Measurements from ENCODE around the gene COL6A1. TPM values are rescaled to one million over a fixed set of nuclear protein-coding genes. Genes with fewer than 3 reads are reported as not detected.

The COL6A1 gene
- total RNA-seq, 1 experiment from 2014 or later: 221 TPM

DNA sequence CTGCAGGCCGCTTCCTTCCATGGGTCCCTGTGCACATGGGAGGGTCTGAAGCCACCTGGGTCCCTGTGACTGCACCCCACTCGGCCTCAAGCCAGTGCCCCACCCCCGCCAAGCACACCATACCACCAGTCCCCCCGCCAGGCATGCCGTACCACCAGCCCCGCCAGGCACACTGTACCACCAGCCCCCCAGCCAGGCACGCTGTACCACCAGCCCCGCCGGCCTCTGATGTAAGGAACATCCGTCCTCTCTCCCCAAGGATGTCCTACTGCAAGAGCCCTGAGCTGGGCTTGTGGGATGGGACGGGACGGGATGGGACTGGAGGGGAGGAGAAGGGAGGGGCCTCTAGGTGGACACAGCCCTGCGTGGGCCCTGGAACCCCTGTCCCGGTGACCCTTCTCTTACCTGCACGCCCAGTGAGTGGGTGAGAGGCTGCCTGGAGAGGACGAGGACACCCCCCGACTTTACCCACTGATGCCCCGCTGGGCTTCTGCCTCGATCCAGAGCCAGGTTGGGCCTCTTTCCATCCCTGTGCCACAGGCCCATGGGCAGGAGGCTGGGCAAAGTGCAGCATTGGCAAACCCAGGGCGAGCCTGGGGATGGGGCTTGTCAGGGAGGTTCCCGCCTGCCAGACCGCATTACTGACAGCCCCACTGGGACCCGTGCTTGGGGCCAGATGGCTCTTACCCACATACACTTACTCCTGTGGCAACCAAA lies 40.8 kb upstream of the COL6A1 start:
- Mint-ChIP-seq H3K27me3 (ENCODE audit: low read depth) (peaks cover 23% of the 10 kb centered on the region), H3K9me3 (peaks cover 19% of the 10 kb centered on the region), H3K27ac (no peak overlapping the region), H3K4me1 (no peaks in the 10 kb centered on the region), H3K4me3 (no peak overlapping the region), H3K36me3 (peaks cover 11% of the 10 kb centered on the region)
- ChIA-PET POLR2A (no interaction called here), CTCF (no interaction called here)
- ATAC-seq (no peak), DNase-seq (ENCODE audit: low spot score) (no peak)
- no peak for TF ChIP-seq NR2C2 (CRISPR knock-in tag; IDR thresholded peaks at IDR 0.05)
- TF ChIP-seq, protein P1, sequence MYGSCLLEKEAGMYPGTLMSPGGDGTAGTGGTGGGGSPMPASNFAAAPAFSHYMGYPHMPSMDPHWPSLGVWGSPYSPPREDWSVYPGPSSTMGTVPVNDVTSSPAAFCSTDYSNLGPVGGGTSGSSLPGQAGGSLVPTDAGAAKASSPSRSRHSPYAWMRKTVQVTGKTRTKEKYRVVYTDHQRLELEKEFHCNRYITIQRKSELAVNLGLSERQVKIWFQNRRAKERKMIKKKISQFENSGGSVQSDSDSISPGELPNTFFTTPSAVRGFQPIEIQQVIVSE (CRISPR knock-in tag; IDR thresholded peaks at IDR 0.05; ENCODE audit: borderline replicate concordance): no peak
- no peak for TF ChIP-seq CREM (CRISPR knock-in tag; IDR thresholded peaks at IDR 0.05)
- TF ChIP-seq FOXK1 (CRISPR knock-in tag; IDR thresholded peaks at IDR 0.05): no peak
- TF ChIP-seq ZNF317 (CRISPR knock-in tag; IDR thresholded peaks at IDR 0.05; ENCODE audit: borderline replicate concordance, low read depth): no peak
- TF ChIP-seq, protein P2, sequence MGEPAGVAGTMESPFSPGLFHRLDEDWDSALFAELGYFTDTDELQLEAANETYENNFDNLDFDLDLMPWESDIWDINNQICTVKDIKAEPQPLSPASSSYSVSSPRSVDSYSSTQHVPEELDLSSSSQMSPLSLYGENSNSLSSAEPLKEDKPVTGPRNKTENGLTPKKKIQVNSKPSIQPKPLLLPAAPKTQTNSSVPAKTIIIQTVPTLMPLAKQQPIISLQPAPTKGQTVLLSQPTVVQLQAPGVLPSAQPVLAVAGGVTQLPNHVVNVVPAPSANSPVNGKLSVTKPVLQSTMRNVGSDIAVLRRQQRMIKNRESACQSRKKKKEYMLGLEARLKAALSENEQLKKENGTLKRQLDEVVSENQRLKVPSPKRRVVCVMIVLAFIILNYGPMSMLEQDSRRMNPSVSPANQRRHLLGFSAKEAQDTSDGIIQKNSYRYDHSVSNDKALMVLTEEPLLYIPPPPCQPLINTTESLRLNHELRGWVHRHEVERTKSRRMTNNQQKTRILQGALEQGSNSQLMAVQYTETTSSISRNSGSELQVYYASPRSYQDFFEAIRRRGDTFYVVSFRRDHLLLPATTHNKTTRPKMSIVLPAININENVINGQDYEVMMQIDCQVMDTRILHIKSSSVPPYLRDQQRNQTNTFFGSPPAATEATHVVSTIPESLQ (CRISPR knock-in tag; IDR thresholded peaks at IDR 0.05): no peak
- TF ChIP-seq TCF7 (CRISPR knock-in tag; IDR thresholded peaks at IDR 0.05; ENCODE audit: low read depth): no peak
- TF ChIP-seq NFE2L1 (CRISPR knock-in tag; IDR thresholded peaks at IDR 0.05): no peak
- TF ChIP-seq GRHL2 (CRISPR knock-in tag; IDR thresholded peaks at IDR 0.05; ENCODE audit: insufficient replicate concordance, severe bottlenecking): no peak
- no peak for TF ChIP-seq USF2 (CRISPR knock-in tag; IDR thresholded peaks at IDR 0.05)
- TF ChIP-seq, protein P3, sequence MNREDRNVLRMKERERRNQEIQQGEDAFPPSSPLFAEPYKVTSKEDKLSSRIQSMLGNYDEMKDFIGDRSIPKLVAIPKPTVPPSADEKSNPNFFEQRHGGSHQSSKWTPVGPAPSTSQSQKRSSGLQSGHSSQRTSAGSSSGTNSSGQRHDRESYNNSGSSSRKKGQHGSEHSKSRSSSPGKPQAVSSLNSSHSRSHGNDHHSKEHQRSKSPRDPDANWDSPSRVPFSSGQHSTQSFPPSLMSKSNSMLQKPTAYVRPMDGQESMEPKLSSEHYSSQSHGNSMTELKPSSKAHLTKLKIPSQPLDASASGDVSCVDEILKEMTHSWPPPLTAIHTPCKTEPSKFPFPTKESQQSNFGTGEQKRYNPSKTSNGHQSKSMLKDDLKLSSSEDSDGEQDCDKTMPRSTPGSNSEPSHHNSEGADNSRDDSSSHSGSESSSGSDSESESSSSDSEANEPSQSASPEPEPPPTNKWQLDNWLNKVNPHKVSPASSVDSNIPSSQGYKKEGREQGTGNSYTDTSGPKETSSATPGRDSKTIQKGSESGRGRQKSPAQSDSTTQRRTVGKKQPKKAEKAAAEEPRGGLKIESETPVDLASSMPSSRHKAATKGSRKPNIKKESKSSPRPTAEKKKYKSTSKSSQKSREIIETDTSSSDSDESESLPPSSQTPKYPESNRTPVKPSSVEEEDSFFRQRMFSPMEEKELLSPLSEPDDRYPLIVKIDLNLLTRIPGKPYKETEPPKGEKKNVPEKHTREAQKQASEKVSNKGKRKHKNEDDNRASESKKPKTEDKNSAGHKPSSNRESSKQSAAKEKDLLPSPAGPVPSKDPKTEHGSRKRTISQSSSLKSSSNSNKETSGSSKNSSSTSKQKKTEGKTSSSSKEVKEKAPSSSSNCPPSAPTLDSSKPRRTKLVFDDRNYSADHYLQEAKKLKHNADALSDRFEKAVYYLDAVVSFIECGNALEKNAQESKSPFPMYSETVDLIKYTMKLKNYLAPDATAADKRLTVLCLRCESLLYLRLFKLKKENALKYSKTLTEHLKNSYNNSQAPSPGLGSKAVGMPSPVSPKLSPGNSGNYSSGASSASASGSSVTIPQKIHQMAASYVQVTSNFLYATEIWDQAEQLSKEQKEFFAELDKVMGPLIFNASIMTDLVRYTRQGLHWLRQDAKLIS (CRISPR knock-in tag; IDR thresholded peaks at IDR 0.05; ENCODE audit: borderline replicate concordance): no peak
- no peak for TF ChIP-seq HMGA2 (CRISPR knock-in tag; IDR thresholded peaks at IDR 0.05)
- TF ChIP-seq, protein P4, sequence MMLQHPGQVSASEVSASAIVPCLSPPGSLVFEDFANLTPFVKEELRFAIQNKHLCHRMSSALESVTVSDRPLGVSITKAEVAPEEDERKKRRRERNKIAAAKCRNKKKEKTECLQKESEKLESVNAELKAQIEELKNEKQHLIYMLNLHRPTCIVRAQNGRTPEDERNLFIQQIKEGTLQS (CRISPR knock-in tag; conservative IDR thresholded peaks at IDR 0.05): no peak
- no peak for TF ChIP-seq PRRX2 (CRISPR knock-in tag; IDR thresholded peaks at IDR 0.05)
- TF ChIP-seq RORB (CRISPR knock-in tag; IDR thresholded peaks at IDR 0.05): no peak
- no peak for TF ChIP-seq NR3C1 (CRISPR knock-in tag; conservative IDR thresholded peaks at IDR 0.05; ENCODE audit: low read depth)
- no peak for TF ChIP-seq MXD4 (CRISPR knock-in tag; IDR thresholded peaks at IDR 0.05; ENCODE audit: borderline replicate concordance)
- TF ChIP-seq ATF1 (CRISPR knock-in tag; IDR thresholded peaks at IDR 0.05): no peak

DNA sequence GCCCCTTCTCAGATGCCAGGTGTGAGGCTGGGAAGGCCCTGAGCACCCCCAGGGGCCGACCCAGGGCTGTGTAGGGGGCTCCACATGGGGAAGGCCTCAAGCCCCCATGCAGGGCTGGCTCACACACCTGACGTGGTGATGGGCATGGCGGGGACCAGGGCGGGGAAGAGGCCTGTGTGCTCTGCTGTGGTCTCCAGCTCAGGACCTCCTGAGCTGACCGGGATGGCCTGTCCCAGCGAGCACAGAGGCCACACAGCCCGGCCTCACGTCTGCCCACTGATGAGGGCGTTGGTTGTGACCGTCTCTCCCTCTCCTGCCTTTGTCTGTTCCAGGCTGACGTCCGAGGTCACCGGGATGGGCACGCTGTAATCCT lies 40.2 kb upstream of the COL6A1 start:
- DNase-seq (ENCODE audit: low spot score) (no peak), ATAC-seq (no peak)
- no peaks in the 10 kb centered on the region for H3K4me1 Mint-ChIP-seq
- H3K4me3 Mint-ChIP-seq: no peak overlapping the region
- H3K9me3 Mint-ChIP-seq: peaks cover 14% of the 10 kb centered on the region
- ChIA-PET CTCF (no interaction called here), POLR2A (no interaction called here)
- peaks cover 17% of the 10 kb centered on the region for H3K27me3 Mint-ChIP-seq (ENCODE audit: low read depth)
- no peak overlapping the region for H3K27ac Mint-ChIP-seq
- peaks cover 8% of the 10 kb centered on the region for H3K36me3 Mint-ChIP-seq
- TF ChIP-seq ZNF232 (CRISPR knock-in tag; IDR thresholded peaks at IDR 0.05) (no peak), E2F4 (CRISPR knock-in tag; IDR thresholded peaks at IDR 0.05; ENCODE audit: borderline replicate concordance, low read depth) (no peak), CTCF (IDR thresholded peaks at IDR 0.05) (no peak), NFATC4 (CRISPR knock-in tag; IDR thresholded peaks at IDR 0.05) (no peak)
- TF ChIP-seq, protein P5, sequence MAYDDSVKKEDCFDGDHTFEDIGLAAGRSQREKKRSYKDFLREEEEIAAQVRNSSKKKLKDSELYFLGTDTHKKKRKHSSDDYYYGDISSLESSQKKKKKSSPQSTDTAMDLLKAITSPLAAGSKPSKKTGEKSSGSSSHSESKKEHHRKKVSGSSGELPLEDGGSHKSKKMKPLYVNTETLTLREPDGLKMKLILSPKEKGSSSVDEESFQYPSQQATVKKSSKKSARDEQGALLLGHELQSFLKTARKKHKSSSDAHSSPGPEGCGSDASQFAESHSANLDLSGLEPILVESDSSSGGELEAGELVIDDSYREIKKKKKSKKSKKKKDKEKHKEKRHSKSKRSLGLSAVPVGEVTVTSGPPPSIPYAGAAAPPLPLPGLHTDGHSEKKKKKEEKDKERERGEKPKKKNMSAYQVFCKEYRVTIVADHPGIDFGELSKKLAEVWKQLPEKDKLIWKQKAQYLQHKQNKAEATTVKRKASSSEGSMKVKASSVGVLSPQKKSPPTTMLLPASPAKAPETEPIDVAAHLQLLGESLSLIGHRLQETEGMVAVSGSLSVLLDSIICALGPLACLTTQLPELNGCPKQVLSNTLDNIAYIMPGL (CRISPR knock-in tag; IDR thresholded peaks at IDR 0.05): no peak
